Measurements from ENCODE around the gene ERCC5. TPM values are rescaled to one million over a fixed set of nuclear protein-coding genes. Genes with fewer than 3 reads are reported as not detected.

ERCC5 gene
- total and polyA plus RNA-seq, 9 of the 15 experiments (the other 6 are each of a cell fraction or from before 2014, with no cell fraction given) = 7.4 to 43.1 (median 33.9) TPM

- POLR2A ChIA-PET = no interaction called here
- Histone ChIP-seq H4K20me1 (replicated peaks; ENCODE audit: control insufficient read depth, insufficient read depth, low read length) (no peaks in the 10 kb centered on the region), H3K36me3 (ENCODE audit: control insufficient read depth, insufficient read depth, low read length) (no peaks in the 10 kb centered on the region), H3K9ac (ENCODE audit: insufficient read depth in 1 of 2, low read depth in 2 of 2, low read length in 2 of 2) (no peak overlapping the region), H3K9me3 (replicated peaks; ENCODE audit: control insufficient read depth, insufficient read depth, low read depth, low read length) (no peaks in the 10 kb centered on the region), H3K4me3 (no peak overlapping the region), H3K27ac (ENCODE audit: extremely low read depth, low read depth, low read length) (no peak overlapping the region), H3K4me1 (replicated peaks in 1 of 2; ENCODE audit: control insufficient read depth in 2 of 2, insufficient read depth in 2 of 2, low read length in 2 of 2) (no peaks in the 10 kb centered on the region), H3K27me3 (ENCODE audit: control insufficient read depth in 2 of 2, insufficient read depth in 2 of 2, low read length in 2 of 2) (no peaks in the 10 kb centered on the region), H3K9me1 (ENCODE audit: control insufficient read depth, insufficient read depth, low read length) (no peaks in the 10 kb centered on the region), H3K79me2 (ENCODE audit: control insufficient read depth, insufficient read depth, low read length) (no peaks in the 10 kb centered on the region), H2AFZ (ENCODE audit: low read depth, low read length) (no peak overlapping the region), H3K4me2 (ENCODE audit: insufficient read depth, low read length) (no peak overlapping the region)
- FAIRE-seq (no peak), DNase-seq (ENCODE audit: extremely low read depth in 1 of 4, low spot score in 3 of 4) (no peak), ATAC-seq (no peak)
- in situ Hi-C loops (cut with MboI) (no loop called here), intact Hi-C loops (cut with micrococcal nuclease) (no loop called here)
- CTCF ChIA-PET (ENCODE audit: low intra/inter-chr PET ratio) = no interaction called here
- 0% methylated on average over 4 of the region's 4 CpGs for WGBS (ENCODE audit: insufficient coverage, low coverage, missing lambda C conversion rate)
- no peak for TF ChIP-seq ZNF274 (IDR thresholded peaks at IDR 0.05; ENCODE audit: borderline replicate concordance, low read depth, low read length)
- TF ChIP-seq JUNB (CRISPR knock-in tag; conservative IDR thresholded peaks at IDR 0.05) = no peak
- TF ChIP-seq PHB2 (IDR thresholded peaks at IDR 0.05; ENCODE audit: low read depth) = no peak
- no peak for TF ChIP-seq ZNF780A (CRISPR knock-in tag; IDR thresholded peaks at IDR 0.05)
- no peak for TF ChIP-seq CCNT2 (IDR thresholded peaks at IDR 0.05; ENCODE audit: borderline replicate concordance, extremely low read depth, insufficient read length, low read depth, low read length)
- no peak for TF ChIP-seq HNRNPUL1 (IDR thresholded peaks at IDR 0.05; ENCODE audit: low read length)
- TF ChIP-seq DDX20 (tag; IDR thresholded peaks at IDR 0.05; ENCODE audit: low read depth) = no peak
- no peak for TF ChIP-seq ZNF551 (CRISPR knock-in tag; IDR thresholded peaks at IDR 0.05)
- TF ChIP-seq NR2C1 (IDR thresholded peaks at IDR 0.05) = no peak
- no peak for TF ChIP-seq NR2C1 (tag; IDR thresholded peaks at IDR 0.05)
- TF ChIP-seq KDM4B (IDR thresholded peaks at IDR 0.05; ENCODE audit: borderline replicate concordance in 2 of 2, low read depth in 1 of 2) = no peak
- TF ChIP-seq, protein P1, sequence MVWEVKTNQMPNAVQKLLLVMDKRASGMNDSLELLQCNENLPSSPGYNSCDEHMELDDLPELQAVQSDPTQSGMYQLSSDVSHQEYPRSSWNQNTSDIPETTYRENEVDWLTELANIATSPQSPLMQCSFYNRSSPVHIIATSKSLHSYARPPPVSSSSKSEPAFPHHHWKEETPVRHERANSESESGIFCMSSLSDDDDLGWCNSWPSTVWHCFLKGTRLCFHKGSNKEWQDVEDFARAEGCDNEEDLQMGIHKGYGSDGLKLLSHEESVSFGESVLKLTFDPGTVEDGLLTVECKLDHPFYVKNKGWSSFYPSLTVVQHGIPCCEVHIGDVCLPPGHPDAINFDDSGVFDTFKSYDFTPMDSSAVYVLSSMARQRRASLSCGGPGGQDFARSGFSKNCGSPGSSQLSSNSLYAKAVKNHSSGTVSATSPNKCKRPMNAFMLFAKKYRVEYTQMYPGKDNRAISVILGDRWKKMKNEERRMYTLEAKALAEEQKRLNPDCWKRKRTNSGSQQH (CRISPR knock-in tag; IDR thresholded peaks at IDR 0.05) = no peak
- BruUV-seq (replicated peaks) = no TSS peak
Observed at GRCh38 chr13:102900193-102900608, 54.4 kb downstream of the ERCC5 start.

Measured in K562 (cell line).